Measurements from ENCODE around the gene CETN3. TPM values are rescaled to one million over a fixed set of nuclear protein-coding genes. Genes with fewer than 3 reads are reported as not detected.

CETN3 gene
- total and polyA plus RNA-seq, 2 of the 13 experiments (the other 11 are each of a cell fraction or from before 2014, with no cell fraction given): 15.4 to 71.5 TPM

GRCh38 chr5:90409318-90410177, at the start of gene CETN3 (continued):
- no peak for TF ChIP-seq MLXIP (CRISPR knock-in tag; IDR thresholded peaks at IDR 0.05; ENCODE audit: borderline replicate concordance)
- 0 out of 2 replicates have a peak, but pooled peaks have one; percentile 15 for TF ChIP-seq HMG20B (CRISPR knock-in tag; conservative IDR thresholded peaks at IDR 0.05)
- TF ChIP-seq SALL1 (CRISPR knock-in tag; IDR thresholded peaks at IDR 0.05): peak; percentile 76
- TF ChIP-seq ZZZ3 (CRISPR knock-in tag; IDR thresholded peaks at IDR 0.05; ENCODE audit: borderline replicate concordance): peak; percentile 70; the same call in 1 of the 2 replicates
- TF ChIP-seq ZNF230 (CRISPR knock-in tag; IDR thresholded peaks at IDR 0.05): peak; percentile 89; the same call in 1 of the 2 replicates
- TF ChIP-seq SOX6 (IDR thresholded peaks at IDR 0.05): no peak
- TF ChIP-seq SOX6 (CRISPR knock-in tag; IDR thresholded peaks at IDR 0.05): peak; percentile 22; the same call in 1 of the 2 replicates
- peak; percentile 68; the same call in 1 of the 2 replicates for TF ChIP-seq MYPOP (CRISPR knock-in tag; IDR thresholded peaks at IDR 0.05)
- TF ChIP-seq ZNF572 (CRISPR knock-in tag; IDR thresholded peaks at IDR 0.05): no peak
- peak; percentile 70; the same call in 1 of the 2 replicates for TF ChIP-seq ETS1 (CRISPR knock-in tag; IDR thresholded peaks at IDR 0.05)
- TF ChIP-seq PLRG1 (conservative IDR thresholded peaks at IDR 0.05): no peak
- TF ChIP-seq ZNF275 (CRISPR knock-in tag; IDR thresholded peaks at IDR 0.05; ENCODE audit: borderline replicate concordance): no peak; the same call in 1 of the 2 replicates
- peak; percentile 81 for TF ChIP-seq ZNF331 (CRISPR knock-in tag; IDR thresholded peaks at IDR 0.05)
- TF ChIP-seq ZNF547 (CRISPR knock-in tag; IDR thresholded peaks at IDR 0.05): peak; percentile 60; the same call in 1 of the 2 replicates
- no peak for TF ChIP-seq ZNF430 (CRISPR knock-in tag; IDR thresholded peaks at IDR 0.05)
- TF ChIP-seq ZFP82 (CRISPR knock-in tag; IDR thresholded peaks at IDR 0.05; ENCODE audit: borderline replicate concordance): 0 out of 2 replicates have a peak, but pooled peaks have one; percentile 25
- TF ChIP-seq ZNF441 (CRISPR knock-in tag; IDR thresholded peaks at IDR 0.05; ENCODE audit: borderline replicate concordance): peak; percentile 56; the same call in 1 of the 2 replicates
- no peak; the same call in 1 of the 2 replicates for TF ChIP-seq DMTF1 (CRISPR knock-in tag; IDR thresholded peaks at IDR 0.05)

All from HepG2 (cell line).